ENCODE data around the gene IBA57. TPM values are rescaled to one million over a fixed set of nuclear protein-coding genes. Genes with fewer than 3 reads are reported as not detected.

IBA57 gene
- total RNA-seq, 2 donors from 2014 or later: 6.8 to 7.7 TPM

GRCh38 chr1:228222548-228222947 lies 56.9 kb downstream of the IBA57 start:
- peaks cover 71% of the 10 kb centered on the region for H3K36me3 ChIP-seq (ENCODE audit: control insufficient read depth, insufficient read depth, low read length)
- no peaks in the 10 kb centered on the region for H3K27me3 Mint-ChIP-seq (ENCODE audit: insufficient read depth)
- DNase-seq: no peak
- no peak overlapping the region for H3K27ac ChIP-seq (ENCODE audit: low read depth, low read length)
- H3K36me3 Mint-ChIP-seq (ENCODE audit: low read depth): peaks cover 89% of the 10 kb centered on the region
- peaks cover 3% of the 10 kb centered on the region for H3K4me1 ChIP-seq (ENCODE audit: control insufficient read depth, insufficient read depth, low read length)
- no peak overlapping the region for H3K4me3 ChIP-seq (ENCODE audit: low read length)
- WGBS, 2 experiments (ENCODE audit: insufficient coverage in 1 of 2, insufficient read length in 1 of 2): 90 to 93% methylated on average over 8 to 11 of the region's 11 CpGs
- H3K27me3 ChIP-seq (ENCODE audit: control insufficient read depth, insufficient read depth, low read length, poor library complexity, severe bottlenecking): no peaks in the 10 kb centered on the region
- H3K9me3 Mint-ChIP-seq: peaks cover 4% of the 10 kb centered on the region
- peaks cover 10% of the 10 kb centered on the region for H3K9me3 ChIP-seq (ENCODE audit: control insufficient read depth, low read length)
- TF ChIP-seq CTCF (conservative IDR thresholded peaks at IDR 0.05): no peak
- H3K4me3 Mint-ChIP-seq: no peak overlapping the region
- no peak overlapping the region for H3K9ac ChIP-seq (ENCODE audit: extremely low read depth, low read length, poor library complexity, severe bottlenecking)
- H3K27ac Mint-ChIP-seq: no peak overlapping the region
- H3K4me1 Mint-ChIP-seq: peaks cover 4% of the 10 kb centered on the region

- no peak for DNase-seq
- H3K9ac ChIP-seq (ENCODE audit: extremely low read depth, low read length, poor library complexity, severe bottlenecking): no peak overlapping the region
- peaks cover 4% of the 10 kb centered on the region for H3K9me3 Mint-ChIP-seq
- H3K4me1 Mint-ChIP-seq: no peaks in the 10 kb centered on the region
- no peak for TF ChIP-seq CTCF (conservative IDR thresholded peaks at IDR 0.05)
- peaks cover 61% of the 10 kb centered on the region for H3K36me3 ChIP-seq (ENCODE audit: control insufficient read depth, insufficient read depth, low read length)
- H3K9me3 ChIP-seq (ENCODE audit: control insufficient read depth, low read length): peaks cover 10% of the 10 kb centered on the region
- WGBS, 2 experiments (ENCODE audit: insufficient coverage in 1 of 2, insufficient read length in 1 of 2): 96 to 97% methylated on average over 13 to 16 of the region's 16 CpGs
- H3K27ac Mint-ChIP-seq: no peak overlapping the region
- H3K27ac ChIP-seq (ENCODE audit: low read depth, low read length): no peak overlapping the region
- no peaks in the 10 kb centered on the region for H3K4me1 ChIP-seq (ENCODE audit: control insufficient read depth, insufficient read depth, low read length)
- H3K4me3 Mint-ChIP-seq: no peak overlapping the region
- no peaks in the 10 kb centered on the region for H3K27me3 Mint-ChIP-seq (ENCODE audit: insufficient read depth)
- H3K27me3 ChIP-seq (ENCODE audit: control insufficient read depth, insufficient read depth, low read length, poor library complexity, severe bottlenecking): no peaks in the 10 kb centered on the region
- no peak overlapping the region for H3K4me3 ChIP-seq (ENCODE audit: low read length)
- H3K36me3 Mint-ChIP-seq (ENCODE audit: low read depth): peaks cover 88% of the 10 kb centered on the region
Measured at GRCh38 chr1:228224198-228225164, 58.9 kb downstream of the IBA57 start.

DNA sequence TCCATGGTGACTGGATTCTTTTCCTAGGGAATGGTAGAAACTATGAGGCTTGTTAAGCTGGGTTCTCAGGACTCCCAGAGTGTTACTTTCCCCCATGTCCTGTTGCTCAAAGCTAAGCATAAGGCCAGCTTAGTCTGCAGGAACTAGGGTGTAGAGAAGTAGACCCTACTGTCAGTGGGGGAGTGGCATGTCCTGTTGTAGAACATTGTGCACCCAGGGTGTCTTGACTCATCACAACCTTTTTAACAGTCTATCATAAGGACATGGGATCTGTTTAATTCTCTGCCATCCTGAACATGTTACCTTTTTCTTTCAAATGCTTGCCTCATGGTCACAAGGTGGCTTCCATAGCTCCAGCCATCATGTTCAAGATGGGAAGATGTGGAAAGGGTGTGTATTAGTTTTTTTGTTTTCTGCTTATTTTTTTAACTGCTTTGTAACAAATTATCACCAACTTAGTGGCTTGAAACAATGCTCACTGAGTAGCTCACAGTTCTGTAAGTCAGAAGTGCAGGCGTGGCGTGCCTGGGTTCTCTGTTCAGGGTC lies 59.6 kb downstream of the IBA57 start:
- H3K4me1 ChIP-seq (ENCODE audit: control insufficient read depth, insufficient read depth, low read length): no peaks in the 10 kb centered on the region
- Mint-ChIP-seq H3K9me3 (peaks cover 4% of the 10 kb centered on the region), H3K36me3 (ENCODE audit: low read depth) (peaks cover 87% of the 10 kb centered on the region), H3K4me1 (no peaks in the 10 kb centered on the region), H3K27me3 (ENCODE audit: insufficient read depth) (no peaks in the 10 kb centered on the region), H3K4me3 (no peak overlapping the region), H3K27ac (no peak overlapping the region)
- H3K27me3 ChIP-seq (ENCODE audit: control insufficient read depth, insufficient read depth, low read length, poor library complexity, severe bottlenecking): no peaks in the 10 kb centered on the region
- H3K27ac ChIP-seq (ENCODE audit: low read depth, low read length): no peak overlapping the region
- 0 to 2% methylated on average over 2 of the region's 2 CpGs for WGBS, 2 experiments (ENCODE audit: insufficient coverage in 1 of 2, insufficient read length in 1 of 2)
- peaks cover 58% of the 10 kb centered on the region for H3K36me3 ChIP-seq (ENCODE audit: control insufficient read depth, insufficient read depth, low read length)
- no peak for TF ChIP-seq CTCF (conservative IDR thresholded peaks at IDR 0.05)
- no peak for DNase-seq
- H3K4me3 ChIP-seq (ENCODE audit: low read length): no peak overlapping the region
- H3K9ac ChIP-seq (ENCODE audit: extremely low read depth, low read length, poor library complexity, severe bottlenecking): no peak overlapping the region
- peaks cover 10% of the 10 kb centered on the region for H3K9me3 ChIP-seq (ENCODE audit: control insufficient read depth, low read length)
